DOHH2 (cell line): ENCODE results near the gene NELFB.

Experiments
- H3F3A ChIP-seq: fragments of 200-600 bp; sonication (generic), shearing (Covaris generic); 2 replicates; pipeline ENCODE4 v1.6.0; 2016; ENCODE audit warnings: antibody characterized with exemption, mild to moderate bottlenecking; ENCODE audit not compliant: control insufficient read depth, insufficient read depth
- H3K27ac ChIP-seq: fragments of 200-600 bp; sonication (generic); 2 replicates; pipeline ENCODE4 v1.5.1; 2014; ENCODE audit warnings: low read depth, mild to moderate bottlenecking, low read length, moderate library complexity
- H3K27me3 ChIP-seq: fragments of 200-600 bp; sonication (generic); 2 replicates; pipeline ENCODE4 v1.6.1; 2014; ENCODE audit warnings: mild to moderate bottlenecking, low read length, mixed read lengths; ENCODE audit not compliant: control insufficient read depth
- H3K36me3 ChIP-seq: fragments of 200-600 bp; sonication (generic); 2 replicates; pipeline ENCODE4 v1.6.1; 2014; ENCODE audit warnings: mild to moderate bottlenecking, low read length, moderate library complexity, mixed read lengths; ENCODE audit not compliant: control insufficient read depth
- H3K4me1 ChIP-seq: fragments of 200-600 bp; sonication (generic); 2 replicates; pipeline ENCODE4 v1.6.1; 2014; ENCODE audit warnings: mild to moderate bottlenecking, low read length, mixed read lengths; ENCODE audit not compliant: control insufficient read depth
- H3K4me2 ChIP-seq: fragments of 200-600 bp; sonication (generic); 2 replicates; pipeline ENCODE4 v1.6.0; 2014; ENCODE audit warnings: mild to moderate bottlenecking, low read length, moderate library complexity
- H3K4me3 ChIP-seq: fragments of 200-600 bp; sonication (generic); 2 replicates; pipeline ENCODE4 v1.5.1; 2014; ENCODE audit warnings: mild to moderate bottlenecking, low read length, mixed read lengths
- H3K79me2 ChIP-seq: fragments of 200-600 bp; sonication (generic); 2 replicates; pipeline ENCODE4 v1.6.1; 2014; ENCODE audit warnings: mild to moderate bottlenecking, low read length, mixed read lengths; ENCODE audit not compliant: control insufficient read depth
- H3K9me2 ChIP-seq: fragments of 200-600 bp; sonication (generic); replicated peaks from 2 replicates; pipeline ENCODE4 v1.6.1; 2014; ENCODE audit warnings: mild to moderate bottlenecking, low read length, mixed read lengths; ENCODE audit not compliant: control insufficient read depth
- H3K9me3 ChIP-seq: fragments of 200-600 bp; sonication (generic); 2 replicates; pipeline ENCODE4 v1.6.1; 2014; ENCODE audit warnings: antibody characterized with exemption, low read length, mixed read lengths; ENCODE audit not compliant: control insufficient read depth, insufficient read depth
- H4K20me1 ChIP-seq: fragments of 200-600 bp; sonication (generic); 2 replicates; pipeline ENCODE4 v1.6.0; 2014; ENCODE audit warnings: low read depth, mild to moderate bottlenecking, antibody characterized with exemption, low read length, moderate library complexity; ENCODE audit not compliant: control insufficient read depth, insufficient read depth
- CTCF ChIP-seq: fragments of 200-600 bp; sonication (generic); IDR thresholded peaks from one replicate; pipeline ENCODE4 v1.5.1; 2014; ENCODE audit warnings: antibody characterized with exemption, mild to moderate bottlenecking, low read depth, low read length; ENCODE audit not compliant: poor library complexity, severe bottlenecking
- EZH2phosphoT487 ChIP-seq: fragments of 200-600 bp; sonication (generic); IDR thresholded peaks from 2 replicates; pipeline ENCODE4 v1.6.1; 2017; ENCODE audit warnings: borderline replicate concordance, mild to moderate bottlenecking, antibody characterized with exemption, low read length, moderate library complexity, mixed read lengths

Gene NELFB

GRCh38 chr9:137294091-137294680, 39.1 kb downstream of the NELFB start:
- Histone ChIP-seq H3K4me3 (no peak overlapping the region), H3K36me3 (peaks cover 3% of the 10 kb centered on the region; the same call in 1 of the 2 replicates)

GRCh38 chr9:137294681-137295237, 39.6 kb downstream of the NELFB start:
- H3K4me3 ChIP-seq: peak overlapping the region; percentile 42
- TF ChIP-seq EZH2phosphoT487 (no peak), CTCF (peak; percentile 40)
- no peak overlapping the region for H3K27ac ChIP-seq
- H3K9me3 ChIP-seq: peaks cover 6% of the 10 kb centered on the region; the same call in 1 of the 2 replicates
- peak overlapping the region; percentile 62 for H3K4me2 ChIP-seq
- peaks cover 9% of the 10 kb centered on the region; the same call in 1 of the 2 replicates for H4K20me1 ChIP-seq
- H3K4me1 ChIP-seq: peaks cover 45% of the 10 kb centered on the region
- H3F3A ChIP-seq: peaks cover 10% of the 10 kb centered on the region
- H3K79me2 ChIP-seq: peaks cover under 1% of the 10 kb centered on the region
- no peaks in the 10 kb centered on the region for H3K9me2 ChIP-seq
- H3K36me3 ChIP-seq: peaks cover 3% of the 10 kb centered on the region; the same call in 1 of the 2 replicates
- H3K27me3 ChIP-seq: 0 out of 2 replicates have a peak, but pooled peaks cover 3% of the 10 kb centered on the region

More at GRCh38 chr9:137294091-137294680, 39.1 kb downstream of the NELFB start:
- Histone ChIP-seq H3K9me3 (peaks cover 6% of the 10 kb centered on the region; the same call in 1 of the 2 replicates), H3K4me1 (peaks cover 43% of the 10 kb centered on the region), H4K20me1 (peaks cover 7% of the 10 kb centered on the region; the same call in 1 of the 2 replicates), H3F3A (peaks cover 6% of the 10 kb centered on the region; the same call in 1 of the 2 replicates), H3K79me2 (no peaks in the 10 kb centered on the region), H3K27ac (no peak overlapping the region), H3K9me2 (no peaks in the 10 kb centered on the region), H3K27me3 (0 out of 2 replicates have a peak, but pooled peaks cover 3% of the 10 kb centered on the region), H3K4me2 (no peak overlapping the region)
- TF ChIP-seq CTCF (no peak), EZH2phosphoT487 (no peak)

GRCh38 chr9:137295238-137295811, 40.2 kb downstream of the NELFB start:
- H3F3A ChIP-seq: peaks cover 13% of the 10 kb centered on the region
- H3K9me2 ChIP-seq: no peaks in the 10 kb centered on the region
- H3K4me1 ChIP-seq: peaks cover 50% of the 10 kb centered on the region
- no peak overlapping the region for H3K27ac ChIP-seq
- peaks cover 3% of the 10 kb centered on the region; the same call in 1 of the 2 replicates for H3K36me3 ChIP-seq
- peaks cover 5% of the 10 kb centered on the region for H3K79me2 ChIP-seq
- H4K20me1 ChIP-seq: peaks cover 13% of the 10 kb centered on the region; the same call in 1 of the 2 replicates
- H3K27me3 ChIP-seq: peaks cover 3% of the 10 kb centered on the region; the same call in 1 of the 2 replicates
- peaks cover 6% of the 10 kb centered on the region; the same call in 1 of the 2 replicates for H3K9me3 ChIP-seq
- peak overlapping the region; percentile 52 for H3K4me3 ChIP-seq
- H3K4me2 ChIP-seq: peak overlapping the region; percentile 62
- TF ChIP-seq EZH2phosphoT487 (no peak), CTCF (peak; percentile 17)
